GM23248 (cell line): ENCODE results near the gene CPED1. TPM values are rescaled to one million over a fixed set of nuclear protein-coding genes. Genes with fewer than 3 reads are reported as not detected.

Source experiments
- DNase-seq: peaks from one replicate; pipeline ENCODE4 v3.0.0-alpha.2; 2015
- H2AFZ ChIP-seq: fragments of 200-600 bp; sonication (generic); 2 replicates; pipeline ENCODE4 v1.6.1; 2016; ENCODE audit warnings: antibody characterized with exemption
- H3F3A ChIP-seq: fragments of 200-600 bp; sonication (generic); 2 replicates; pipeline ENCODE4 v1.6.1; 2016; ENCODE audit warnings: mild to moderate bottlenecking, antibody characterized with exemption, mixed run types; ENCODE audit not compliant: insufficient read depth
- H3K27ac ChIP-seq: fragments of 200-600 bp; sonication (generic); 2 replicates; pipeline ENCODE4 v1.5.1; 2016; ENCODE audit warnings: mild to moderate bottlenecking
- H3K27me3 ChIP-seq: fragments of 200-600 bp; sonication (generic); replicated peaks from 2 replicates; pipeline ENCODE4 v1.6.1; 2016; ENCODE audit warnings: mild to moderate bottlenecking; ENCODE audit not compliant: insufficient read depth
- H3K36me3 ChIP-seq: fragments of 200-600 bp; sonication (generic); 2 replicates; pipeline ENCODE4 v1.6.1; 2016; ENCODE audit warnings: low read depth, mild to moderate bottlenecking
- H3K4me1 ChIP-seq: fragments of 200-600 bp; sonication (generic); 2 replicates; pipeline ENCODE4 v1.6.1; 2016; ENCODE audit warnings: mild to moderate bottlenecking; ENCODE audit not compliant: insufficient read depth
- H3K4me2 ChIP-seq: fragments of 200-600 bp; sonication (generic); one replicate; pipeline ENCODE4 v1.6.1; 2016; ENCODE audit warnings: mild to moderate bottlenecking; ENCODE audit not compliant: unreplicated experiment
- H3K4me3 ChIP-seq: fragments of 200-600 bp; sonication (generic); 2 replicates; pipeline ENCODE4 v1.5.1; 2016; ENCODE audit warnings: mild to moderate bottlenecking
- H3K79me2 ChIP-seq: fragments of 200-600 bp; sonication (generic); 2 replicates; pipeline ENCODE4 v1.6.1; 2016; ENCODE audit warnings: mild to moderate bottlenecking; ENCODE audit not compliant: insufficient read depth
- H3K9ac ChIP-seq: fragments of 200-600 bp; sonication (generic); 2 replicates; pipeline ENCODE4 v1.6.1; 2016; ENCODE audit warnings: mild to moderate bottlenecking
- H3K9me2 ChIP-seq: fragments of 200-600 bp; sonication (generic); 2 replicates; pipeline ENCODE4 v1.6.1; 2016; ENCODE audit warnings: mixed run types, mild to moderate bottlenecking, moderate library complexity; ENCODE audit not compliant: insufficient read depth
- H3K9me3 ChIP-seq: fragments of 200-600 bp; sonication (generic); one replicate; pipeline ENCODE4 v1.6.1; 2017; ENCODE audit warnings: low read depth
- H4K20me1 ChIP-seq: fragments of 200-600 bp; sonication (generic); 2 replicates; pipeline ENCODE4 v1.6.0; 2016; ENCODE audit not compliant: insufficient read depth
- EZH2 ChIP-seq: fragments of 200-600 bp; sonication (generic); IDR thresholded peaks from 2 replicates; pipeline ENCODE4 v1.6.1; 2018; ENCODE audit warnings: antibody characterized with exemption, mild to moderate bottlenecking; ENCODE audit not compliant: insufficient read depth, poor library complexity, severe bottlenecking
- EZH2phosphoT487 ChIP-seq: fragments of 200-600 bp; sonication (generic); IDR thresholded peaks from 2 replicates; pipeline ENCODE4 v1.6.1; 2018; ENCODE audit warnings: antibody characterized with exemption, moderate library complexity, mild to moderate bottlenecking, low read depth; ENCODE audit not compliant: insufficient read depth
- WGBS, 2 experiments: methylation state at CpG; one replicate each; pipeline ENCODE4 v1.1.6; 2015 to 2017; ENCODE audit warnings: low lambda C conversion rate in 2 of 2, low coverage in 1 of 2; ENCODE audit errors: missing lambda C conversion rate in 2 of 2; 5-methylcytosine and 5-hydroxymethylcytosine counted together
- in situ Hi-C: fragments of 300-500 bp; cut with MboI; formaldehyde crosslinking; loops from 2 replicates; pipeline ENCODE4 v1.15.0; 2020
- polyA plus RNA-seq: library from polyadenylated mRNA; unstranded; fragments of >200 nt; fragmentation: Nextera tagmentation; extraction: Ambion mirVana; gene quantifications from 2 replicates; pipeline ENCODE4 v1.2.1, GENCODE V29; 2016
- total RNA-seq: library from RNA; depleted of rRNA; stranded (reverse); fragments of >200 nt; shearing (Covaris generic); gene quantifications from 2 replicates; pipeline ENCODE4 v1.2.3, GENCODE V29; 2014

The CPED1 gene
- total and polyA plus RNA-seq, 2 experiments from 2014 or later, result 12.4 to 20.2 TPM

DNA sequence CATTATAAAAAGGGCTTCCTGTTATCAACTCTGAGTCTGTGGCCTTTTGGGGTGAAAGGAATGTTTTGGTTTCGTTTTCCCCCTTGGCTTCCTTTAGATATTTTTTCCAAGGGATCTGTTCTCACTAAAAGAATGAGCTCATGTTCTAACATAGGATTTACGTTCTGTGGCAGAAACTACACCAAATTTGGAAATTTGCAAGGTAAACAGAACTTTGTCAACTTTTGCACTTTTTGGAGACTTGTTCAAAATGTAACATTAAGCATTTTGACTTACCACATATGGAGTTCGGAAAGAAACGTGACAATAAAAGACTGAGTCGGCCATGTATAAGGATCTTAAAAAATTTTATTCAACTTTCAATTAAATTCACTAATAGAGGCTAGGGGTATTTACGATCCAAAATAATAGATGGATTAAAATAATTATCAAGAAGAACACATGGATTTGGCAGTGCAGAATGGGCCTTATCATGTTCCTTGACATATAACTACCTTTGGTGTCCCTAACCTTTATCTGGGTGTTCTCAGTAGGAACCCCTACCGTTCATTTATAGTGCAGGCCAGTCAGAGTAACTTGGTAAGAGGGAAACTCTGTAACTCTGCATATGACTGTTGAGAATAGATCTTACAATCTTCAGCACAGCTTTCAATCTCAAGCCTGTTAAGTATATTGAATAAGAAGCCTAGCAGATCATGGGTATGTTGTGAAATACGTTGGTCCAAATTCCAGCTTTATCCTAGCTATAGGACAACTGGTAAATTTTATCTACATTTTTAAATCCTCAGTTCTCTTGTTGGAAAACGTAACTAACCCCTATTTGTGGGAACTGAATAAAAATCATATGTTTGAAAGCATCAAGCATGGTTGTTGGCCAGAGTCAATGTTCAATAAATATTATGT, 11.8 kb downstream of the CPED1 start:
- in situ Hi-C loops, result no loop called here
- no peaks in the 10 kb centered on the region for H4K20me1 ChIP-seq
- WGBS, 2 experiments, result 13 to 16% methylated on average over 9 of the region's 9 CpGs
- H3K27ac ChIP-seq, result peak overlapping the region; percentile 28
- peaks cover 33% of the 10 kb centered on the region for H3K4me1 ChIP-seq
- peaks cover 10% of the 10 kb centered on the region for H3F3A ChIP-seq
- peak overlapping the region; percentile 64 for H3K9ac ChIP-seq
- no peaks in the 10 kb centered on the region for H3K9me3 ChIP-seq
- DNase-seq, result peak; percentile 71
- TF ChIP-seq EZH2, result no peak
- TF ChIP-seq EZH2phosphoT487, result no peak
- peak overlapping the region; percentile 73 for H3K4me3 ChIP-seq
- no peaks in the 10 kb centered on the region for H3K27me3 ChIP-seq
- H3K4me2 ChIP-seq, result peak overlapping the region; percentile 96
- H3K9me2 ChIP-seq, result no peaks in the 10 kb centered on the region
- peak overlapping the region; percentile 87 for H2AFZ ChIP-seq
- peaks cover 45% of the 10 kb centered on the region for H3K79me2 ChIP-seq
- no peaks in the 10 kb centered on the region for H3K36me3 ChIP-seq

- H3K79me2 ChIP-seq, result peaks cover 37% of the 10 kb centered on the region
- no peak overlapping the region for H3K9ac ChIP-seq
- peak overlapping the region; percentile 52; the same call in 1 of the 2 replicates for H2AFZ ChIP-seq
- peaks cover 10% of the 10 kb centered on the region for H3F3A ChIP-seq
- no peak overlapping the region for H3K27ac ChIP-seq
- H3K4me1 ChIP-seq, result peaks cover 27% of the 10 kb centered on the region
- no peaks in the 10 kb centered on the region for H3K27me3 ChIP-seq
- no peaks in the 10 kb centered on the region for H4K20me1 ChIP-seq
- H3K4me3 ChIP-seq, result no peak overlapping the region
- H3K9me3 ChIP-seq, result no peaks in the 10 kb centered on the region
- peak overlapping the region; percentile 58 for H3K4me2 ChIP-seq
- no peak for DNase-seq
- in situ Hi-C loops, result no loop called here
- H3K9me2 ChIP-seq, result no peaks in the 10 kb centered on the region
- H3K36me3 ChIP-seq, result no peaks in the 10 kb centered on the region
- TF ChIP-seq EZH2, result no peak
- TF ChIP-seq EZH2phosphoT487, result no peak
- WGBS, 2 experiments, result 78 to 81% methylated on average over 3 of the region's 3 CpGs
Observed at GRCh38 chr7:121001234-121001906, 12.9 kb downstream of the CPED1 start.

DNA sequence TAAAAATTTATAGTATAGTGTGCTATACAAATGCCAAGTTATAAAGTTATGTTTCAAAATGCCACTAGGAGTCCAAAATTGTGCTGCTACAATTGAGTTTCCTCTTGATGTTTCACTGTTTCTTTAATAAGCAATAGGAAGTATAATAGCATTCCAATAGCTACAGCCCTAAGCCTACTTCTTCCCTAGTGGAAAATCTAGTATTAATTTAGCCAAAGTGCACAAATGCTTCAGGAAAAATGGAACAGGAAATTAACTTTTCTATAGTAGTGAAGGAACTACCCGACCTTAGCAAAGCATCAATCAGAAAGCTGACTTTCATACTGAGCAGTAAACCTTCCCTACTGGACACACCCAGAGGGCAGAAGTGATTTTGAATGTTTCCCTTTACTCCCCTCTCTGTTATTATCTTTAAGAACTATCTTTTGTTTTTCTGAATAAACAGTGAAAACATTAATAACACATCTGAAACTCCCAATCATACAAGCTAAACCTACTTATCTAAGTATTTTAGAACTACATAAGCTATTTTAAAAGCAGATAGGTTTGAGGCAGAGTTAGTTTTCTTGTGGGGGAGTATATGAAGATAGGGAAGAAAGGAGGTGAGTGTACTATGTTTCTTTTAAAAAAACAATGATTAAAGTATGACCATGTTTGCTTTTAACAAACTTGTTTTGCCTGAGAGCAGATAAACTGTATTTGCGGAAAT, 13.7 kb downstream of the CPED1 start:
- H3K9ac ChIP-seq, result no peak overlapping the region

DNA sequence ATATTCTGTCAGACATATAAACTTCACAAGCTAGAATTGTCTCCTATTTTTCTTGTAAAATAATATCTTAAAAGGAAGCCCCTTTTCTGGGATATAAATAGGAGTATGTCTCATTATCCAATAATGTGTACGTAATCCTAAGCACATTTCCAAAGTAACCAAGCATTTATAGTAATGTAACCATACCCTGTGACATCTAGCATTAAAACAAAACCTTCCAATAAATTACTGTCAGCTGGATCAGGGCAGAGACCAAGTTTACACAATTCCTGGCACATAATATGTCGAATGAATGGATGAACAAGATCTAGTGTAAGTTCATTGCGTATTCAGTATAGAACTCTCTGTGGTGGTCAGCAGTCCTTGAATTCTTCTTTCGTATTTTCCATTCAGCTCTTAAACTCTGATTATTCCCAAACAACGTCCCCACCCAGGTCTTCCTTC, 14.3 kb downstream of the CPED1 start:
- Histone ChIP-seq H3K4me1 (peaks cover 21% of the 10 kb centered on the region), H3K36me3 (no peaks in the 10 kb centered on the region), H3K4me2 (no peak overlapping the region), H3K9me3 (no peaks in the 10 kb centered on the region), H4K20me1 (no peaks in the 10 kb centered on the region), H3K9me2 (no peaks in the 10 kb centered on the region), H3F3A (peaks cover 10% of the 10 kb centered on the region), H3K79me2 (peaks cover 29% of the 10 kb centered on the region), H2AFZ (no peak overlapping the region), H3K9ac (no peak overlapping the region), H3K27me3 (no peaks in the 10 kb centered on the region), H3K27ac (no peak overlapping the region), H3K4me3 (no peak overlapping the region)
- TF ChIP-seq EZH2 (no peak), EZH2phosphoT487 (no peak)
- in situ Hi-C loops, result no loop called here
- DNase-seq, result no peak
- 85 to 89% methylated on average over 5 of the region's 5 CpGs for whole genome bisulfite sequencing, 2 experiments

More for the DNA sequence above, 13.7 kb downstream of the CPED1 start:
- Histone ChIP-seq H3K4me3 (no peak overlapping the region), H3K9me3 (no peaks in the 10 kb centered on the region), H3F3A (peaks cover 10% of the 10 kb centered on the region), H4K20me1 (no peaks in the 10 kb centered on the region), H3K27me3 (no peaks in the 10 kb centered on the region), H3K36me3 (no peaks in the 10 kb centered on the region), H3K9me2 (no peaks in the 10 kb centered on the region), H3K4me1 (peaks cover 21% of the 10 kb centered on the region), H3K27ac (no peak overlapping the region), H2AFZ (peak overlapping the region; percentile 52), H3K79me2 (peaks cover 32% of the 10 kb centered on the region), H3K4me2 (peak overlapping the region; percentile 58)
- DNase-seq, result no peak
- in situ Hi-C loops, result no loop called here
- TF ChIP-seq EZH2phosphoT487, result no peak
- no peak for TF ChIP-seq EZH2
- 50 to 53% methylated on average over 2 of the region's 2 CpGs for WGBS, 2 experiments
